Regular cardiac myocyte (primary cell): ENCODE data around the gene ABCC11. TPM values are rescaled to one million over a fixed set of nuclear protein-coding genes. Genes with fewer than 3 reads are reported as not detected.

ENCODE experiments used
- total RNA-seq: library from RNA; depleted of rRNA; stranded (reverse); fragments of >200 nt; gene quantifications from 2 replicates; pipeline ENCODE4 v1.2.3, GENCODE V29; 2014

The ABCC11 gene
- 0.38 and 0.56 TPM in 2 replicates for total RNA-seq

GRCh38 chr16:48247311-48247710 lies at the start of gene ABCC11:
TSS of gene ABCC11 (minus strand) at chr16:48247539. CDS start at chr16:48231921, 15,618 bp downstream.

DNA sequence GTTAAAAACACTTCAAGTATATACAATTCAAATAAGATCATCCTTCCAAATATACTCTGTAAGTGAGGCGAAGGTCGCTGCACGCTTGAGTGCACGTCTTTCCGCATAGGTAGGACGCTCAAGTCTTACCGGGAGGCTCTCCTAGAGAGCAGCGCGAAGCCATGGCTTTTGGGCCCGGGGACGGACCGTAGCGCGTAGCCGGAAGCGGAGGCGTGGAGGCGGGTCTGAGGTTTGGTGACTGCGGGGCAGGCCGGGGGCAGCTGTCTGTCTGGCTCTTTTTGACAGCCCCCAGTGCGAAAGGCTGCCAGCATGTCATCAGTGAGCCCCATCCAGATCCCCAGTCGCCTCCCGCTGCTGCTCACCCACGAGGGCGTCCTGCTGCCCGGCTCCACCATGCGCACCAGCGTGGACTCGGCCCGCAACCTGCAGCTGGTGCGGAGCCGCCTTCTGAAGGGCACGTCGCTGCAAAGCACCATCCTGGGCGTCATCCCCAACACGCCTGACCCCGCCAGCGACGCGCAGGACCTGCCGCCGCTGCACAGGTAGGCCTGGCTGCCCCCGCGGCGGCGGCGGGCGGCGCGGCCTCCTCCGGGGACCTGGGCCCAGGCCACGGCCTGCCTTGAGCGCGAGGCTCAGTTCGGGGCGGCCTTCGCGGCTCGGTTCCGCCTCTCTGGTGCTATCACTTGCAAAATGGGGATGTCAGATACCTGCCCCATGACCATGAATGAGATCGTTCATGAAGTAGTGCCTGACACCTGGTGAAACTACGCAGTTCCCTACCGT lies 3.1 kb downstream of the ABCC11 start, which contains the start of gene LONP2:
Gene LONP2, plus strand, starts transcription at position 221 of the 783 bp plus-strand sequence. Its CDS starts 89 bp downstream, at position 310.

GRCh38 chr16:48155926-48156789 lies 91.2 kb downstream of the ABCC11 start, which contains the start of gene ABCC12:
TSS of gene ABCC12 (minus strand) at chr16:48155993. CDS start at chr16:48146424, 9,569 bp downstream.

Other genes starting within 250 kb of the ABCC11 start
- gene ABCC12, start 91.5 kb downstream of the ABCC11 start, total RNA-seq = 0.19 and 0.56 TPM in 2 replicates
- gene LONP2, start 3.2 kb downstream of the ABCC11 start, total RNA-seq = 54.4 and 58.3 TPM in 2 replicates
- 23.0 and 29.9 TPM in 2 replicates for gene SIAH1, start 137.9 kb upstream of the ABCC11 start, total RNA-seq